Measurements from ENCODE around the gene YDJC. TPM values are rescaled to one million over a fixed set of nuclear protein-coding genes. Genes with fewer than 3 reads are reported as not detected.

The YDJC gene
- total and polyA plus RNA-seq, 8 donors = 11.2 to 25.1 (median 14.4) TPM

- intact Hi-C loops (cut with DNase I) = loop anchor here in 2 of 3 donors (5.0 to 10.0 kb wide), 2 partner anchors 50 to 62 kb away; partner anchors contain the start of gene UBE2L3 (in 1 of the 2)
- Histone ChIP-seq H3K9me3 (no peaks in the 10 kb centered on the region), H3K4me3 (no peak overlapping the region), H3K4me1 (peaks cover 11 to 12% (median 11%) of the 10 kb centered on the region in 3 donors), H3K27me3 (no peaks in the 10 kb centered on the region), H3K27ac (no peak overlapping the region), H3K36me3 (no peaks in the 10 kb centered on the region)
- FAIRE-seq (no peak), DNase-seq (no peak), ATAC-seq (no peak)
- TF ChIP-seq, protein P1, sequence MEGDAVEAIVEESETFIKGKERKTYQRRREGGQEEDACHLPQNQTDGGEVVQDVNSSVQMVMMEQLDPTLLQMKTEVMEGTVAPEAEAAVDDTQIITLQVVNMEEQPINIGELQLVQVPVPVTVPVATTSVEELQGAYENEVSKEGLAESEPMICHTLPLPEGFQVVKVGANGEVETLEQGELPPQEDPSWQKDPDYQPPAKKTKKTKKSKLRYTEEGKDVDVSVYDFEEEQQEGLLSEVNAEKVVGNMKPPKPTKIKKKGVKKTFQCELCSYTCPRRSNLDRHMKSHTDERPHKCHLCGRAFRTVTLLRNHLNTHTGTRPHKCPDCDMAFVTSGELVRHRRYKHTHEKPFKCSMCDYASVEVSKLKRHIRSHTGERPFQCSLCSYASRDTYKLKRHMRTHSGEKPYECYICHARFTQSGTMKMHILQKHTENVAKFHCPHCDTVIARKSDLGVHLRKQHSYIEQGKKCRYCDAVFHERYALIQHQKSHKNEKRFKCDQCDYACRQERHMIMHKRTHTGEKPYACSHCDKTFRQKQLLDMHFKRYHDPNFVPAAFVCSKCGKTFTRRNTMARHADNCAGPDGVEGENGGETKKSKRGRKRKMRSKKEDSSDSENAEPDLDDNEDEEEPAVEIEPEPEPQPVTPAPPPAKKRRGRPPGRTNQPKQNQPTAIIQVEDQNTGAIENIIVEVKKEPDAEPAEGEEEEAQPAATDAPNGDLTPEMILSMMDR (IDR thresholded peaks at IDR 0.05) = no peak
- WGBS, 2 donors = 84 to 87% methylated on average over 11 of the region's 11 CpGs
Measured at GRCh38 chr22:21626735-21627469, 2.9 kb downstream of the YDJC start.

DNA sequence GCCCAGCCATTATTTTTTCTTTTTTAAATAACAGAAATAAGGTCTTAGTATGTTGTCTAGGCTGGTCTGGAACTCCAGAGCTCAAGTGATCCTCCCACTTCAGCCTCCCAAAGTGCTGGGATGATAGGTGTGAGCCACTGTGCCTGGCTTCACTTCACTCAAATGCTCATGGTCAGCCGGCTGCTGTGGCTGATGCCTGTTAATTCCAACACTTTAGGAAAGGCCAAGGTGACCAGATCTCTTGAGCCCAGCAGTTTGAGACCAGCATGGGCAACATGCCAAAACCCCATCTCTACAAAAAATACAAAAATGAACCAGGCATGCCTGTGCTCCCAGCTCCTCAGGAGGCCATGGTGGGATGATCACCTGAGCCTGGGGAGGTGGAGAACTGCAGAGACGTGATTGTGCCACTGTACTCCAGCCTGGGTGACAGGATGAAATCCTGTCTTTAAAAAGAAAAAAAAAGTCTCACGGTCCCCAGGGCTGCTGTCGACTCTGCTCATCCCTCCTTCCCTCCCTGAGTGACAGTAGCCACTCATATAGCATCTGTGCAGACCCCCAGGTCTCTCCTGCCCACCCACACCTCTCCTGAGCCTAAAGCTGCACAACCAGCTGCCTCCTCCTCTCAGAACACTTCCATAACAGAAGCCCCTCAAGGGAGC lies 3.6 kb downstream of the YDJC start:
- Histone ChIP-seq H3K4me3 (no peak overlapping the region), H3K36me3 (no peaks in the 10 kb centered on the region), H3K27me3 (no peaks in the 10 kb centered on the region), H3K4me1 (peaks cover 11 to 12% (median 11%) of the 10 kb centered on the region in 3 donors), H3K27ac (no peak overlapping the region), H3K9me3 (no peaks in the 10 kb centered on the region)
- FAIRE-seq = no peak
- intact Hi-C loops (cut with DNase I) = loop anchor here in 2 of 3 donors (5.0 to 10.0 kb wide), 2 partner anchors 49 to 61 kb away; partner anchors contain the start of gene UBE2L3 (in 1 of the 2)
- TF ChIP-seq, protein P1 (IDR thresholded peaks at IDR 0.05) = no peak
- no peak for ATAC-seq
- DNase-seq = no peak
- WGBS, 2 donors = 72% methylated on average over 4 of the region's 4 CpGs

GRCh38 chr22:21624880-21625791 lies 4.7 kb downstream of the YDJC start:
- Histone ChIP-seq H3K9me3 (no peaks in the 10 kb centered on the region), H3K27ac (no peak overlapping the region), H3K4me3 (no peak overlapping the region), H3K36me3 (no peaks in the 10 kb centered on the region), H3K27me3 (no peaks in the 10 kb centered on the region), H3K4me1 (peaks cover 11 to 17% (median 11%) of the 10 kb centered on the region in 3 donors)
- no peak for DNase-seq
- no peak for FAIRE-seq
- intact Hi-C loops (cut with DNase I) = loop anchor here in 2 of 3 donors (5.0 to 10.0 kb wide), 2 partner anchors 48 to 60 kb away; partner anchors contain the start of gene UBE2L3 (in 1 of the 2)
- TF ChIP-seq, protein P1 (IDR thresholded peaks at IDR 0.05) = no peak
- no peak for ATAC-seq
- WGBS, 2 donors = 82 to 87% methylated on average over 12 of the region's 12 CpGs

- Histone ChIP-seq H3K4me3 (no peak overlapping the region), H3K27ac (no peak overlapping the region), H3K9me3 (no peaks in the 10 kb centered on the region), H3K36me3 (no peaks in the 10 kb centered on the region), H3K27me3 (no peaks in the 10 kb centered on the region), H3K4me1 (peaks cover 11 to 25% (median 11%) of the 10 kb centered on the region in 3 donors)
- ATAC-seq (no peak), DNase-seq (peak in 2 of 6 donors; percentile 31 to 69), FAIRE-seq (no peak)
- 48 to 53% methylated on average over 8 of the region's 8 CpGs for WGBS, 2 donors
- intact Hi-C loops (cut with DNase I) = loop anchor here in 1 of 3 donors (10.0 kb wide), 1 partner anchor 59 kb away; the partner anchor contains the start of gene UBE2L3
- TF ChIP-seq, protein P1 (IDR thresholded peaks at IDR 0.05) = no peak
Measured at GRCh38 chr22:21624120-21624879, 5.5 kb downstream of the YDJC start.
